GM21825 (cell line): ENCODE results near the gene CLDND2.

Experiments
- ATAC-seq: cut with Tn5 transposase; IDR thresholded peaks from one replicate; pipeline ENCODE4 v1.9.1; 2021; ENCODE audit warnings: mild to moderate bottlenecking, moderate library complexity; ENCODE audit not compliant: unreplicated experiment

The CLDND2 gene

GRCh38 chr19:51337141-51337860 is 31.5 kb downstream of the CLDND2 start:
- no peak for ATAC-seq

GRCh38 chr19:51333836-51334460 is 34.9 kb downstream of the CLDND2 start:
- no peak for ATAC-seq

- no peak for ATAC-seq
Observed at GRCh38 chr19:51331716-51332115, 37.1 kb downstream of the CLDND2 start.

- no peak for ATAC-seq
Observed at GRCh38 chr19:51331193-51331592, 37.6 kb downstream of the CLDND2 start.

GRCh38 chr19:51330366-51330765 is 38.4 kb downstream of the CLDND2 start:
- no peak for ATAC-seq

GRCh38 chr19:51329411-51329810 is 39.4 kb downstream of the CLDND2 start:
- no peak for ATAC-seq

- no peak for ATAC-seq
Observed at GRCh38 chr19:51327066-51328001, 41.5 kb downstream of the CLDND2 start.

- ATAC-seq = no peak
Observed at GRCh38 chr19:51326216-51327065, 42.4 kb downstream of the CLDND2 start.

GRCh38 chr19:51325161-51325976 is 43.4 kb downstream of the CLDND2 start:
- no peak for ATAC-seq

GRCh38 chr19:51324167-51324481 is 44.7 kb downstream of the CLDND2 start:
- no peak for ATAC-seq

GRCh38 chr19:51323481-51324166 is 45.2 kb downstream of the CLDND2 start:
- no peak for ATAC-seq

GRCh38 chr19:51321799-51322198 is 47.0 kb downstream of the CLDND2 start:
- ATAC-seq = no peak

GRCh38 chr19:51320280-51320657 is 48.5 kb downstream of the CLDND2 start:
- ATAC-seq = no peak

GRCh38 chr19:51319649-51320279 is 49.0 kb downstream of the CLDND2 start:
- no peak for ATAC-seq

GRCh38 chr19:51318687-51319648 is 49.8 kb downstream of the CLDND2 start:
- ATAC-seq = no peak

- ATAC-seq = no peak
Observed at GRCh38 chr19:51317968-51318367, 50.8 kb downstream of the CLDND2 start.

- no peak for ATAC-seq
Observed at GRCh38 chr19:51317376-51317775, 51.4 kb downstream of the CLDND2 start.
